Right lobe of liver (tissue), 4 donors: ENCODE results near the gene TRIM52.

Source experiments
- POLR2A ChIP-seq: fragments of 450-650 bp; IDR thresholded peaks from one replicate; pipeline ENCODE4 v1.6.1; 2017; ENCODE audit warnings: antibody characterized with exemption, mild to moderate bottlenecking
- TF ChIP-seq, protein P1 (sequence below), 4 donors: fragments of 200-600 bp in 3 of 4; fragments of 450-650 bp in 1 of 4; IDR thresholded peaks; one replicate each; pipeline versions ENCODE4 v1.5.1 to v1.8.0; 2016 to 2022; ENCODE audit warnings: antibody characterized with exemption in 4 of 4, mild to moderate bottlenecking in 2 of 4
- donor health status: DM: no; HTN: no; CAD: no.
- donor health status: DM: no; HTN: no; CAD: no.
- donor health status: DM: no; HTN: yes; CAD: no.

DNA sequence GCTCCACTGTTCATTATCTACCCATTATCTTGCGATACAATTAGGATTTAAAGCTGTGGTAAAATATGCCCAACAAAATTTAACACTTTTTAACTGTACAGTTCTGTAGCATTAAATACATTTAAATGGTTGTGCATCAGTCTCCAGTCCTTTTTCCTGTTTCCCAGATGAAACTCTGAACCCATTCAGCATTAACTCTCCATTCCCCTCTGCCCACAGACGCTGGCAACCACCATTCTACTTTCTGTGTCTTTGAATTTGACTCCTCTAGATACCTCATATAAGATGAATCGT, 53.0 kb downstream of the TRIM52 start:
- TF ChIP-seq, protein P1, sequence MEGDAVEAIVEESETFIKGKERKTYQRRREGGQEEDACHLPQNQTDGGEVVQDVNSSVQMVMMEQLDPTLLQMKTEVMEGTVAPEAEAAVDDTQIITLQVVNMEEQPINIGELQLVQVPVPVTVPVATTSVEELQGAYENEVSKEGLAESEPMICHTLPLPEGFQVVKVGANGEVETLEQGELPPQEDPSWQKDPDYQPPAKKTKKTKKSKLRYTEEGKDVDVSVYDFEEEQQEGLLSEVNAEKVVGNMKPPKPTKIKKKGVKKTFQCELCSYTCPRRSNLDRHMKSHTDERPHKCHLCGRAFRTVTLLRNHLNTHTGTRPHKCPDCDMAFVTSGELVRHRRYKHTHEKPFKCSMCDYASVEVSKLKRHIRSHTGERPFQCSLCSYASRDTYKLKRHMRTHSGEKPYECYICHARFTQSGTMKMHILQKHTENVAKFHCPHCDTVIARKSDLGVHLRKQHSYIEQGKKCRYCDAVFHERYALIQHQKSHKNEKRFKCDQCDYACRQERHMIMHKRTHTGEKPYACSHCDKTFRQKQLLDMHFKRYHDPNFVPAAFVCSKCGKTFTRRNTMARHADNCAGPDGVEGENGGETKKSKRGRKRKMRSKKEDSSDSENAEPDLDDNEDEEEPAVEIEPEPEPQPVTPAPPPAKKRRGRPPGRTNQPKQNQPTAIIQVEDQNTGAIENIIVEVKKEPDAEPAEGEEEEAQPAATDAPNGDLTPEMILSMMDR (IDR thresholded peaks at IDR 0.05): no peak
- TF ChIP-seq POLR2A: no peak
